PC-3 (cell line): ENCODE results near the gene CPEB4. TPM values are rescaled to one million over a fixed set of nuclear protein-coding genes. Genes with fewer than 3 reads are reported as not detected.

Source experiments
- ATAC-seq: fragments of 200-7000 bp; cut with Tn5 transposase; 2 replicates; pipeline ENCODE4 v1.9.1; 2020; ENCODE audit warnings: mild to moderate bottlenecking, moderate library complexity
- BruUV-seq: library from RNA; stranded (reverse); fragments of 400-500 nt; replicated peaks from 2 replicates; lab custom pipeline; 2021; lab: Mats Ljungman, UMichigan
- CTCF ChIA-PET: fragments of 300-600 bp; sonication (Branson Sonifier 250); formaldehyde crosslinking; loops from one replicate; lab custom pipeline; 2022; ENCODE audit warnings: antibody characterized with exemption; lab: Charles Lee
- POLR2A ChIA-PET: fragments of 300-600 bp; sonication (Branson Sonifier 250); formaldehyde crosslinking; loops from one replicate; lab custom pipeline; 2022; ENCODE audit warnings: antibody characterized with exemption; ENCODE audit not compliant: unreplicated experiment; lab: Charles Lee
- DNase-seq: peaks from one replicate; pipeline ENCODE4 v3.0.0-alpha.2; 2015
- H2AFZ ChIP-seq: fragments of 300-600 bp; sonication (generic); 2 replicates; pipeline ENCODE4 v1.6.0; 2016; ENCODE audit warnings: antibody characterized with exemption, low read length
- H3F3A ChIP-seq: fragments of 300-600 bp; sonication (generic); one replicate; pipeline ENCODE4 v1.6.0; 2017; ENCODE audit warnings: antibody characterized with exemption, low read length, control low read depth, mild to moderate bottlenecking; ENCODE audit not compliant: unreplicated experiment
- H3K27ac ChIP-seq: fragments of 300-600 bp; sonication (generic); 2 replicates; pipeline ENCODE4 v1.5.1; 2016; ENCODE audit warnings: mild to moderate bottlenecking, low read length
- H3K27me3 ChIP-seq: fragments of 300-600 bp; sonication (generic); 2 replicates; pipeline ENCODE4 v1.6.1; 2016; ENCODE audit warnings: low read length, mixed read lengths
- H3K36me3 ChIP-seq: fragments of 300-600 bp; sonication (generic); 2 replicates; pipeline ENCODE4 v1.6.1; 2016; ENCODE audit warnings: low read depth, mixed run types, low read length, mixed read lengths
- H3K4me1 ChIP-seq: fragments of 300-600 bp; sonication (generic); 2 replicates; pipeline ENCODE4 v1.5.1; 2016; ENCODE audit warnings: low read length; ENCODE audit not compliant: insufficient read depth
- H3K4me2 ChIP-seq: fragments of 300-600 bp; sonication (generic); 2 replicates; pipeline ENCODE4 v1.6.0; 2016; ENCODE audit warnings: low read length
- H3K4me3 ChIP-seq: fragments of 300-600 bp; sonication (generic); 2 replicates; pipeline ENCODE4 v1.5.1; 2016; ENCODE audit warnings: mild to moderate bottlenecking, low read length, mixed read lengths
- H3K79me2 ChIP-seq: fragments of 300-600 bp; sonication (generic); 2 replicates; pipeline ENCODE4 v1.6.1; 2017; ENCODE audit warnings: low read length, mixed read lengths
- H3K9ac ChIP-seq: fragments of 300-600 bp; sonication (generic); 2 replicates; pipeline ENCODE4 v1.6.0; 2016; ENCODE audit warnings: mild to moderate bottlenecking, low read length
- H3K9me2 ChIP-seq: fragments of 300-600 bp; sonication (generic); replicated peaks from 2 replicates; pipeline ENCODE4 v1.6.1; 2016; ENCODE audit warnings: mixed run types, low read length, mixed read lengths
- H3K9me3 ChIP-seq: fragments of 300-600 bp; sonication (generic); 2 replicates; pipeline ENCODE4 v1.6.1; 2016; ENCODE audit warnings: low read length, mixed read lengths
- H4K20me1 ChIP-seq: fragments of 300-600 bp; sonication (generic); 2 replicates; pipeline ENCODE4 v1.6.1; 2016; ENCODE audit warnings: low read length, mixed read lengths
- CTCF ChIP-seq: fragments of 300-600 bp; sonication (generic); conservative IDR thresholded peaks from 2 replicates; pipeline ENCODE4 v1.5.1; 2017; ENCODE audit warnings: antibody characterized with exemption, low read depth, mild to moderate bottlenecking, low read length
- EZH2 ChIP-seq: fragments of 300-600 bp; sonication (generic); IDR thresholded peaks from one replicate; pipeline ENCODE4 v1.6.1; 2017; ENCODE audit warnings: antibody characterized with exemption, mild to moderate bottlenecking, low read length; ENCODE audit not compliant: unreplicated experiment
- EZH2phosphoT487 ChIP-seq: fragments of 300-600 bp; sonication (generic); IDR thresholded peaks from 2 replicates; pipeline ENCODE4 v1.6.1; 2018; ENCODE audit warnings: mild to moderate bottlenecking, antibody characterized with exemption, low read length, borderline replicate concordance
- intact Hi-C: fragments of 100-400 bp; cut with micrococcal nuclease; formaldehyde crosslinking; loops from 2 replicates; pipeline ENCODE4 v1.9.0; 2023
- total RNA-seq: library from RNA; depleted of rRNA; stranded (reverse); fragments of >200 nt; gene quantifications from 2 replicates; pipeline ENCODE4 v1.2.3, GENCODE V29; 2014

Gene CPEB4
- total RNA-seq, 1 experiment from 2014 or later = 37.0 TPM

GRCh38 chr5:173974688-173975239 lies 86.6 kb downstream of the CPEB4 start:
- DNase-seq = no peak
- H3K27ac ChIP-seq = no peak overlapping the region
- ChIA-PET POLR2A (interaction anchor here (0.6 kb wide), 3 partner anchors 8 to 1021 kb away, joined by 3 to 4 read pairs (median 4); no protein-coding TSS in a partner anchor), CTCF (interaction anchor here (0.7 to 2.2 kb wide), 2 partner anchors 11 to 12 kb away, joined by 3 to 15 read pairs; no protein-coding TSS in a partner anchor)
- no peaks in the 10 kb centered on the region for H4K20me1 ChIP-seq
- peaks cover 22% of the 10 kb centered on the region for H3K4me1 ChIP-seq
- H2AFZ ChIP-seq = no peak overlapping the region
- no peaks in the 10 kb centered on the region for H3K79me2 ChIP-seq
- TF ChIP-seq EZH2 (no peak), CTCF (no peak), EZH2phosphoT487 (no peak)
- no peaks in the 10 kb centered on the region for H3K36me3 ChIP-seq
- no peaks in the 10 kb centered on the region for H3F3A ChIP-seq
- H3K9me3 ChIP-seq = no peaks in the 10 kb centered on the region
- no TSS peak for BruUV-seq
- no peak for ATAC-seq
- H3K27me3 ChIP-seq = no peaks in the 10 kb centered on the region
- H3K9me2 ChIP-seq = no peaks in the 10 kb centered on the region
- no peak overlapping the region for H3K9ac ChIP-seq
- H3K4me3 ChIP-seq = no peak overlapping the region
- intact Hi-C loops = no loop called here
- no peak overlapping the region for H3K4me2 ChIP-seq

- POLR2A ChIA-PET = no interaction called here
- H4K20me1 ChIP-seq = no peaks in the 10 kb centered on the region
- CTCF ChIA-PET = no interaction called here
- H3K36me3 ChIP-seq = no peaks in the 10 kb centered on the region
- H3K9ac ChIP-seq = no peak overlapping the region
- H3K9me2 ChIP-seq = no peaks in the 10 kb centered on the region
- H3K4me1 ChIP-seq = no peaks in the 10 kb centered on the region
- intact Hi-C loops = no loop called here
- ATAC-seq (peak; percentile 11; the same call in 1 of the 2 replicates), DNase-seq (peak; percentile 48)
- H3K27me3 ChIP-seq = no peaks in the 10 kb centered on the region
- no peaks in the 10 kb centered on the region for H3F3A ChIP-seq
- no peak overlapping the region for H3K4me3 ChIP-seq
- BruUV-seq = no TSS peak
- H3K79me2 ChIP-seq = no peaks in the 10 kb centered on the region
- H3K27ac ChIP-seq = no peak overlapping the region
- H3K4me2 ChIP-seq = no peak overlapping the region
- H2AFZ ChIP-seq = no peak overlapping the region
- no peaks in the 10 kb centered on the region for H3K9me3 ChIP-seq
- TF ChIP-seq EZH2phosphoT487 = no peak
- no peak for TF ChIP-seq EZH2
- TF ChIP-seq CTCF = no peak
Measured at GRCh38 chr5:173981185-173981761, 93.1 kb downstream of the CPEB4 start.

GRCh38 chr5:173984218-173984617 lies 96.1 kb downstream of the CPEB4 start:
- Histone ChIP-seq H3K27ac (no peak overlapping the region), H3K9ac (no peak overlapping the region), H4K20me1 (no peaks in the 10 kb centered on the region), H3K9me2 (no peaks in the 10 kb centered on the region), H3K4me1 (no peaks in the 10 kb centered on the region), H3K36me3 (no peaks in the 10 kb centered on the region), H3F3A (no peaks in the 10 kb centered on the region), H3K4me2 (no peak overlapping the region), H3K9me3 (no peaks in the 10 kb centered on the region), H3K79me2 (no peaks in the 10 kb centered on the region), H3K4me3 (no peak overlapping the region), H3K27me3 (no peaks in the 10 kb centered on the region), H2AFZ (no peak overlapping the region)
- DNase-seq (peak; percentile 76), ATAC-seq (peak; percentile 97)
- ChIA-PET POLR2A (no interaction called here), CTCF (interaction anchor here (0.6 to 1.8 kb wide), 4 partner anchors 11 to 690 kb away, joined by 4 to 10 read pairs (median 4); partner anchors contain the start of gene BOD1)
- TF ChIP-seq EZH2 (no peak), CTCF (peak; percentile 94), EZH2phosphoT487 (no peak)
- BruUV-seq = no TSS peak
- intact Hi-C loops = loop anchor here (1.0 to 2.0 kb wide), 3 partner anchors 61 to 690 kb away; partner anchors contain the start of gene NSG2
